Kidney epithelial cell (primary cell): Measurements from ENCODE around the gene IGLL5. TPM values are rescaled to one million over a fixed set of nuclear protein-coding genes. Genes with fewer than 3 reads are reported as not detected.

Experiments used
- DNase-seq: peaks from one replicate; pipeline ENCODE4 v3.0.0-alpha.2; 2010; ENCODE audit warnings: low read depth
- H3K27me3 ChIP-seq: 2 replicates; pipeline ENCODE4 v1.6.0; 2011; ENCODE audit warnings: low read length; ENCODE audit not compliant: control insufficient read depth, insufficient read depth
- H3K36me3 ChIP-seq: 2 replicates; pipeline ENCODE4 v1.5.1; 2011; ENCODE audit warnings: low read length; ENCODE audit not compliant: control insufficient read depth, insufficient read depth
- H3K4me3 ChIP-seq: 2 replicates; pipeline ENCODE4 v1.5.1; 2011; ENCODE audit warnings: low read depth, mild to moderate bottlenecking, control low read depth, low read length
- CTCF ChIP-seq: IDR thresholded peaks from 2 replicates; pipeline ENCODE4 v1.5.1; 2011; ENCODE audit warnings: mild to moderate bottlenecking, moderate library complexity, low read length, control low read depth, inconsistent platforms; ENCODE audit not compliant: insufficient read depth, poor library complexity, severe bottlenecking
- total RNA-seq: library from RNA; depleted of rRNA; stranded (reverse); fragments of >200 nt; gene quantifications from 2 replicates; pipeline ENCODE4 v1.2.3, GENCODE V29; 2015

The IGLL5 gene
- total RNA-seq, 1 donor from 2014 or later = not detected

- Histone ChIP-seq H3K27me3 (no peaks in the 10 kb centered on the region), H3K36me3 (no peaks in the 10 kb centered on the region), H3K4me3 (no peak overlapping the region)
- no peak for DNase-seq
- no peak for TF ChIP-seq CTCF
Observed at GRCh38 chr22:22842085-22842484, 45.5 kb upstream of the IGLL5 start.

- no peak overlapping the region for H3K4me3 ChIP-seq
- TF ChIP-seq CTCF = no peak
- H3K36me3 ChIP-seq = no peaks in the 10 kb centered on the region
- no peak for DNase-seq
- peaks cover 4% of the 10 kb centered on the region for H3K27me3 ChIP-seq
Observed at GRCh38 chr22:22843848-22844247, 43.8 kb upstream of the IGLL5 start.

- H3K36me3 ChIP-seq = no peaks in the 10 kb centered on the region
- TF ChIP-seq CTCF = no peak
- H3K27me3 ChIP-seq = peaks cover 4% of the 10 kb centered on the region
- no peak overlapping the region for H3K4me3 ChIP-seq
- DNase-seq = no peak
Observed at GRCh38 chr22:22847241-22847640, 40.4 kb upstream of the IGLL5 start.

GRCh38 chr22:22848364-22848866, 39.2 kb upstream of the IGLL5 start:
- H3K27me3 ChIP-seq = peaks cover 6% of the 10 kb centered on the region
- peak; percentile 2 for DNase-seq
- no peak overlapping the region for H3K4me3 ChIP-seq

GRCh38 chr22:22849640-22850610, 37.7 kb upstream of the IGLL5 start:
- no peaks in the 10 kb centered on the region for H3K36me3 ChIP-seq
- no peak overlapping the region for H3K4me3 ChIP-seq
- TF ChIP-seq CTCF = no peak
- no peak for DNase-seq
- H3K27me3 ChIP-seq = peaks cover 11% of the 10 kb centered on the region

More at GRCh38 chr22:22848364-22848866, 39.2 kb upstream of the IGLL5 start:
- peak; percentile 94 for TF ChIP-seq CTCF
- no peaks in the 10 kb centered on the region for H3K36me3 ChIP-seq
